Stimulated activated naive B cell treated with anti-CD40 and anti-IgM and Interleukin-4, amounts not matched to agents 10 μg/mL and 1 μg/mL and 100 μg/mL, for 72 hours (primary cell): ENCODE measurements around the gene WDR37.

Source experiments
- ATAC-seq, 2 donors: fragments of 150-1000 bp; cut with Tn5 transposase; replicated peaks; 2 replicates each; pipeline ENCODE4 v1.10.0; 2021; ENCODE audit warnings: moderate library complexity in 1 of 2
- DNase-seq: peaks from one replicate; pipeline ENCODE4 v3.0.0; 2021
- H3K27ac Mint-ChIP-seq: one replicate; pipeline ENCODE4 v1.8.0; 2022; ENCODE audit warnings: mild to moderate bottlenecking, mixed read lengths
- H3K27me3 Mint-ChIP-seq, 2 donors: one replicate each; pipeline ENCODE4 v1.8.0; 2022; ENCODE audit warnings: mixed read lengths in 2 of 2
- H3K36me3 Mint-ChIP-seq, 2 donors: one replicate each; pipeline ENCODE4 v1.8.0; 2022; ENCODE audit warnings: mixed read lengths in 2 of 2, mild to moderate bottlenecking in 1 of 2
- H3K4me1 Mint-ChIP-seq, 2 donors: one replicate each; pipeline ENCODE4 v1.8.0; 2022; ENCODE audit warnings: mixed read lengths in 2 of 2, mild to moderate bottlenecking in 1 of 2
- H3K4me3 Mint-ChIP-seq, 2 donors: one replicate each; pipeline ENCODE4 v1.8.0; 2022; ENCODE audit warnings: mild to moderate bottlenecking in 2 of 2, mixed read lengths in 2 of 2, moderate library complexity in 1 of 2
- H3K9me3 Mint-ChIP-seq, 2 donors: one replicate each; pipeline ENCODE4 v1.8.0; 2022; ENCODE audit warnings: mixed read lengths in 2 of 2, mild to moderate bottlenecking in 1 of 2

The WDR37 gene

GRCh38 chr10:1136268-1136667 lies 80.1 kb downstream of the WDR37 start:
- Mint-ChIP-seq H3K27me3 (peaks cover 4 to 5% of the 10 kb centered on the region in 2 donors), H3K27ac (no peak overlapping the region), H3K4me3 (no peak overlapping the region), H3K9me3 (peaks cover 16 to 20% of the 10 kb centered on the region in 2 donors), H3K4me1 (peaks cover 0 to 2% of the 10 kb centered on the region in 2 donors), H3K36me3 (peaks cover 22 to 41% of the 10 kb centered on the region in 2 donors)
- DNase-seq, result no peak
- ATAC-seq, result no peak

- H3K4me1 Mint-ChIP-seq, result peaks cover 0 to 2% of the 10 kb centered on the region in 2 donors
- DNase-seq, result no peak
- H3K27ac Mint-ChIP-seq, result no peak overlapping the region
- H3K27me3 Mint-ChIP-seq, result peaks cover 8 to 13% of the 10 kb centered on the region in 2 donors
- no peak overlapping the region for H3K4me3 Mint-ChIP-seq
- peaks cover 17 to 32% of the 10 kb centered on the region in 2 donors for H3K36me3 Mint-ChIP-seq
- peaks cover 16 to 20% of the 10 kb centered on the region in 2 donors for H3K9me3 Mint-ChIP-seq
- ATAC-seq, result no peak
These were observed 81.4 kb downstream of the WDR37 start for GRCh38 chr10:1137499-1138163.

GRCh38 chr10:1138529-1138928 lies 82.3 kb downstream of the WDR37 start:
- no peak overlapping the region for H3K27ac Mint-ChIP-seq
- no peak for ATAC-seq
- H3K4me1 Mint-ChIP-seq, result peaks cover 0 to 1% of the 10 kb centered on the region in 2 donors
- peaks cover 9 to 19% of the 10 kb centered on the region in 2 donors for H3K27me3 Mint-ChIP-seq
- peaks cover 14 to 27% of the 10 kb centered on the region in 2 donors for H3K36me3 Mint-ChIP-seq
- no peak for DNase-seq
- H3K4me3 Mint-ChIP-seq, result no peak overlapping the region
- H3K9me3 Mint-ChIP-seq, result peaks cover 16 to 20% of the 10 kb centered on the region in 2 donors

- ATAC-seq (no peak), DNase-seq (no peak)
- H3K27ac Mint-ChIP-seq, result no peak overlapping the region
- peaks cover 30 to 34% of the 10 kb centered on the region in 2 donors for H3K9me3 Mint-ChIP-seq
- no peak overlapping the region for H3K4me3 Mint-ChIP-seq
- H3K36me3 Mint-ChIP-seq, result peaks cover 10 to 15% of the 10 kb centered on the region in 2 donors
- no peaks in the 10 kb centered on the region for H3K4me1 Mint-ChIP-seq
- H3K27me3 Mint-ChIP-seq, result peaks cover 16 to 31% of the 10 kb centered on the region in 2 donors
These were observed 85.1 kb downstream of the WDR37 start for GRCh38 chr10:1141261-1141660.

- no peaks in the 10 kb centered on the region for H3K4me1 Mint-ChIP-seq
- H3K9me3 Mint-ChIP-seq, result peaks cover 31 to 37% of the 10 kb centered on the region in 2 donors
- peaks cover 10 to 15% of the 10 kb centered on the region in 2 donors for H3K36me3 Mint-ChIP-seq
- no peak overlapping the region for H3K4me3 Mint-ChIP-seq
- DNase-seq, result no peak
- H3K27me3 Mint-ChIP-seq, result peaks cover 16 to 31% of the 10 kb centered on the region in 2 donors
- H3K27ac Mint-ChIP-seq, result no peak overlapping the region
- no peak for ATAC-seq
These were observed 85.5 kb downstream of the WDR37 start for GRCh38 chr10:1141701-1142100.

- Mint-ChIP-seq H3K27me3 (peaks cover 22 to 38% of the 10 kb centered on the region in 2 donors), H3K27ac (no peak overlapping the region), H3K9me3 (peaks cover 33 to 39% of the 10 kb centered on the region in 2 donors), H3K4me3 (no peak overlapping the region), H3K4me1 (no peaks in the 10 kb centered on the region), H3K36me3 (peaks cover 15 to 17% of the 10 kb centered on the region in 2 donors)
- DNase-seq (no peak), ATAC-seq (no peak)
These were observed 86.4 kb downstream of the WDR37 start for GRCh38 chr10:1142596-1142995.

- H3K27me3 Mint-ChIP-seq, result peaks cover 27 to 29% of the 10 kb centered on the region in 2 donors
- peaks cover 19 to 27% of the 10 kb centered on the region in 2 donors for H3K9me3 Mint-ChIP-seq
- H3K4me1 Mint-ChIP-seq, result no peaks in the 10 kb centered on the region
- no peak for DNase-seq
- H3K27ac Mint-ChIP-seq, result no peak overlapping the region
- peaks cover 5 to 6% of the 10 kb centered on the region in 2 donors for H3K36me3 Mint-ChIP-seq
- H3K4me3 Mint-ChIP-seq, result no peak overlapping the region
- ATAC-seq, result no peak
These were observed 91.6 kb downstream of the WDR37 start for GRCh38 chr10:1147810-1148209.

- DNase-seq (no peak), ATAC-seq (no peak)
- Mint-ChIP-seq H3K36me3 (peaks cover 5 to 6% of the 10 kb centered on the region in 2 donors), H3K4me3 (no peak overlapping the region), H3K27me3 (peaks cover 20 to 23% of the 10 kb centered on the region in 2 donors), H3K4me1 (no peaks in the 10 kb centered on the region), H3K27ac (no peak overlapping the region), H3K9me3 (peaks cover 14 to 21% of the 10 kb centered on the region in 2 donors)
These were observed 92.8 kb downstream of the WDR37 start for GRCh38 chr10:1148855-1149605.

GRCh38 chr10:1149793-1150637 lies 93.8 kb downstream of the WDR37 start:
- Mint-ChIP-seq H3K27me3 (peaks cover 13 to 23% of the 10 kb centered on the region in 2 donors), H3K36me3 (peaks cover 5 to 6% of the 10 kb centered on the region in 2 donors), H3K9me3 (peaks cover 10 to 13% of the 10 kb centered on the region in 2 donors), H3K4me1 (no peaks in the 10 kb centered on the region), H3K27ac (no peak overlapping the region), H3K4me3 (no peak overlapping the region)
- ATAC-seq (no peak), DNase-seq (no peak)

- Mint-ChIP-seq H3K27me3 (peaks cover 13 to 23% of the 10 kb centered on the region in 2 donors), H3K36me3 (peaks cover 5 to 6% of the 10 kb centered on the region in 2 donors), H3K4me3 (no peak overlapping the region), H3K27ac (no peak overlapping the region), H3K9me3 (peaks cover 10 to 13% of the 10 kb centered on the region in 2 donors), H3K4me1 (no peaks in the 10 kb centered on the region)
- DNase-seq (no peak), ATAC-seq (no peak)
These were observed 94.4 kb downstream of the WDR37 start for GRCh38 chr10:1150638-1150955.

- H3K27me3 Mint-ChIP-seq, result peaks cover 13 to 23% of the 10 kb centered on the region in 2 donors
- DNase-seq, result no peak
- no peaks in the 10 kb centered on the region for H3K4me1 Mint-ChIP-seq
- ATAC-seq, result no peak
- peaks cover 7% of the 10 kb centered on the region in 2 donors for H3K9me3 Mint-ChIP-seq
- H3K36me3 Mint-ChIP-seq, result peaks cover 5 to 6% of the 10 kb centered on the region in 2 donors
- no peak overlapping the region for H3K4me3 Mint-ChIP-seq
- H3K27ac Mint-ChIP-seq, result no peak overlapping the region
These were observed 95.2 kb downstream of the WDR37 start for GRCh38 chr10:1151076-1152033.

- ATAC-seq (no peak), DNase-seq (no peak)
- Mint-ChIP-seq H3K4me1 (no peaks in the 10 kb centered on the region), H3K9me3 (no peaks in the 10 kb centered on the region), H3K27me3 (peaks cover 12 to 24% of the 10 kb centered on the region in 2 donors), H3K4me3 (no peak overlapping the region), H3K27ac (no peak overlapping the region), H3K36me3 (no peaks in the 10 kb centered on the region)
These were observed 96.4 kb downstream of the WDR37 start for GRCh38 chr10:1152386-1153250.
